Lower leg skin (tissue), 4 donors: ENCODE data around the gene INTS6L. TPM values are rescaled to one million over a fixed set of nuclear protein-coding genes. Genes with fewer than 3 reads are reported as not detected.
"Not testable (repeated sequence)": the region's sequence is repeated elsewhere in the genome, so short reads cannot be mapped to it uniquely, and the experiment has no call there.

Experiments
- DNase-seq, 2 donors: peaks; one replicate each; pipeline ENCODE4 v3.0.0-alpha.2; 2019; ENCODE audit warnings: low spot score in 2 of 2
- H3K4me3 ChIP-seq: fragments of 200-600 bp; sonication (generic); 2 replicates; pipeline ENCODE4 v1.5.1; 2017; ENCODE audit warnings: mild to moderate bottlenecking, low read depth; ENCODE audit not compliant: poor library complexity, severe bottlenecking
- POLR2A ChIP-seq, 2 donors: fragments of 450-650 bp; IDR thresholded peaks; one replicate each; pipeline ENCODE4 v1.6.1; 2016 to 2017; ENCODE audit warnings: antibody characterized with exemption in 2 of 2, mild to moderate bottlenecking in 1 of 2, moderate library complexity in 1 of 2
- WGBS, 2 donors: methylation state at CpG; one replicate each; pipeline ENCODE4 v1.1.5; 2018; 5-methylcytosine and 5-hydroxymethylcytosine counted together
- intact Hi-C: fragments of 100-400 bp; cut with DNase I; formaldehyde crosslinking; loops from one replicate; pipeline ENCODE4 v1.15.0; 2023; ENCODE audit warnings: low total_unique reads
- total RNA-seq, 4 donors: library from RNA; depleted of rRNA; stranded (reverse); fragments of >200 nt; gene quantifications; one replicate each; pipeline ENCODE4 v1.1.0, GENCODE V29; 2016
- TF ChIP-seq, protein P1 (sequence below), 3 donors: fragments of 450-650 bp; IDR thresholded peaks; one replicate each; pipeline ENCODE4 v1.5.1; 2016; ENCODE audit warnings: antibody characterized with exemption in 3 of 3, mild to moderate bottlenecking in 3 of 3, moderate library complexity in 2 of 3

Gene INTS6L
- total RNA-seq, 4 donors from 2014 or later: 7.4 to 10.8 (median 9.0) TPM

DNA sequence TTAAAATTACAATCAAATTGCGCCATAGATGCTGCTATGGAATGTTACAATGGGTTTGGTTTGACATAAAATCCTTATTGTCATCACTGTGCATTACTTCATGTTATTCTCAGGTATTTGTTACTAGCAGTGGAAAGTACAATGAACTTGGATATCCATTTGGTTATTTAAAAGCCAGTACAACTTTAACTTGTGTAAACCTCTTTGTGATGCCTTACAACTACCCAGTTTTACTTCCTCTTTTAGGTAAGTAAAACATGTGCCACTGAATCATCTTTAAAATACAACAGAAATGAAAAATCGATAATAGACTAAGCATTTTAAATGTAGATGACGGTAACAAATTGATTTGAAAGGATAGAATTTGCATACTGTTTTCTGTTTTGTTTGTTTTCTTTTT, 35.6 kb downstream of the INTS6L start:
- WGBS, 2 donors: 68 to 85% methylated on average over 3 of the region's 3 CpGs
- intact Hi-C loops: no loop called here
- TF ChIP-seq POLR2A (IDR thresholded peaks at IDR 0.05): no peak
- TF ChIP-seq, protein P1, sequence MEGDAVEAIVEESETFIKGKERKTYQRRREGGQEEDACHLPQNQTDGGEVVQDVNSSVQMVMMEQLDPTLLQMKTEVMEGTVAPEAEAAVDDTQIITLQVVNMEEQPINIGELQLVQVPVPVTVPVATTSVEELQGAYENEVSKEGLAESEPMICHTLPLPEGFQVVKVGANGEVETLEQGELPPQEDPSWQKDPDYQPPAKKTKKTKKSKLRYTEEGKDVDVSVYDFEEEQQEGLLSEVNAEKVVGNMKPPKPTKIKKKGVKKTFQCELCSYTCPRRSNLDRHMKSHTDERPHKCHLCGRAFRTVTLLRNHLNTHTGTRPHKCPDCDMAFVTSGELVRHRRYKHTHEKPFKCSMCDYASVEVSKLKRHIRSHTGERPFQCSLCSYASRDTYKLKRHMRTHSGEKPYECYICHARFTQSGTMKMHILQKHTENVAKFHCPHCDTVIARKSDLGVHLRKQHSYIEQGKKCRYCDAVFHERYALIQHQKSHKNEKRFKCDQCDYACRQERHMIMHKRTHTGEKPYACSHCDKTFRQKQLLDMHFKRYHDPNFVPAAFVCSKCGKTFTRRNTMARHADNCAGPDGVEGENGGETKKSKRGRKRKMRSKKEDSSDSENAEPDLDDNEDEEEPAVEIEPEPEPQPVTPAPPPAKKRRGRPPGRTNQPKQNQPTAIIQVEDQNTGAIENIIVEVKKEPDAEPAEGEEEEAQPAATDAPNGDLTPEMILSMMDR (IDR thresholded peaks at IDR 0.05): no peak
- DNase-seq: no peak
- no peak overlapping the region for H3K4me3 ChIP-seq

DNA sequence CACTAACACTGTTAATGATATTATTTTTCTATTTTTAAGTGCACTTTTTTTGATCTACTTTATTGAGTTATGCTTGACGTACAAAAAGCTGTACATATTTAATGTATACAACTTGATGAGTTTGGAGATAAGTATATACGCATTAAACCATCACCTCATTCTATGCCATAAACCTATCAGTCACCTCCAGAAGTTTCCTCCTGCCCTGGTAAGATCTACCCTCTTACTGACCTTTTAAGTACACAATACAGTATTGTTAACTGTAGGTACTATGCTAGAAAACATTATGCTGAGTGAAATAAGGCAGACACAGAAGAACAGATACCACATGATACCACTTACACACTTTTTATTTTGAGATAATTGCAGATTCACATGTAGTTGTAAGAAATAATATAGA, 36.9 kb downstream of the INTS6L start:
- WGBS, 2 donors: 86 to 100% methylated on average over 2 of the region's 2 CpGs

DNA sequence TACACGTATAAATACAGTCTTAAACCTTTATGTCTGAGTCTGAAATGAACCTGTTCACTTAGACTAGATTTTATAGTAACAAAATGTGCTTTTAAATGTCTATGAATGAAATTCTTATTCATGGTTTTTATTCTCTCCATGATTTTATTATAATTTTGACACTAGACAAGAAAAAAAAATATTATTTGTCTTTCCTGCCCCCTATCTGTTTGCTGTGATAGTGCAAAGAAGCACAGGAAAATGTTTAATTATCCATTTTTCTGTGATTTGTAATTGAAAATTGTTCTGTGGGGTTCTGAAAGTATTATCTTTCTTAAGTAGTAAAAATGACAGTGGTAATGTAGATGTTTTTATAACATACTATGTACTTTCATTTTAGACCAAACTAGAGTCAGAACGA, 52.0 kb downstream of the INTS6L start:
- DNase-seq: no peak
- H3K4me3 ChIP-seq: no peak overlapping the region
- TF ChIP-seq POLR2A (IDR thresholded peaks at IDR 0.05): no peak
- TF ChIP-seq, protein P1 (IDR thresholded peaks at IDR 0.05): no peak
- intact Hi-C loops: no loop called here
- 73 to 89% methylated on average over 2 of the region's 2 CpGs for WGBS, 2 donors

More for the DNA sequence above, 36.9 kb downstream of the INTS6L start:
- intact Hi-C loops: no loop called here
- H3K4me3 ChIP-seq: no peak overlapping the region
- DNase-seq: no peak
- TF ChIP-seq, protein P1 (IDR thresholded peaks at IDR 0.05): no peak
- TF ChIP-seq POLR2A (IDR thresholded peaks at IDR 0.05): no peak

DNA sequence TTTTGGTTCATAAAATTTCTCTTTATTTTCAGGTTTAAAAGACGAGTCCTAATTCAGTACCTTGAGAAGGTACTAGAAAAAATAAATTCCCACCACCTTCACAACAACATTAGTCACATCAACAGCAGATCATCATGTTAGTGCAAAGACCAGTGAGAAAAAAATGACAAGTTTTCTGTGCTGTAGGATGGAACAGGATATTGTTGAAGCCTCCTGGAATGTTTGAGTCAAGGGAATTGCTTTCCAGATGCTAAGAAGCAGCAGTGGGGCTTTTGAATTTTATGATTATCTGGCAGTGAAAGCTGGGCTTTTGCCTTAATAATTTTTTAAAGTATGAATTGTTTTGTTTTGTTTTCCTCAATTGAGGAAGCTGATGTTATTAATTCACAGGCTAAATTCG, 61.0 kb downstream of the INTS6L start:
- TF ChIP-seq, protein P1 (IDR thresholded peaks at IDR 0.05): no peak
- no peak for TF ChIP-seq POLR2A (IDR thresholded peaks at IDR 0.05)
- no peak for DNase-seq
- intact Hi-C loops: no loop called here
- WGBS, 2 donors: 58 to 72% methylated on average over 2 of the region's 2 CpGs
- no peak overlapping the region for H3K4me3 ChIP-seq

DNA sequence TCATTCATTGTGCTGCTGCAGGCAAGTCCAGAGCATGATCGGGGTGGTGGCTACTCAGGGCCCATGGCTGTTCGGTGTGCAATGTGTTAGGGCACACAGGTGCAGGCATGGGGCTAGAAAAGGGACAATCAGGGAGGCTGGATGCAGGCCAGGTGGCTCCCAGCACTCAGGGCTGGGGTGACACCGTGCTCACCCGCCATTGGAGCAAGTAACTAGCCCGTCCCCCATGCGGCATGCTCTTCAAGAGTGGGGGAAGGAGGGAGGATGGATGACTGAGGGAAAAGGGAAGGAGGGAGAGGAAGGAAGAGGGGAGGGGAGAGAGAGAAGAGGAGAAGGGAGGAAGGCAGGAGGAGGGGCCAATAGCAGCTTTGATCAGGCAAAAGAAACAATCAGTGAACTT, 64.7 kb downstream of the INTS6L start:
- intact Hi-C loops: loop anchor here (5.0 kb wide), 1 partner anchor 1392 kb away; no protein-coding TSS in a partner anchor
- WGBS, 2 donors: 72 to 86% methylated on average over 6 of the region's 6 CpGs
- H3K4me3 ChIP-seq: no peak overlapping the region
- TF ChIP-seq, protein P1 (IDR thresholded peaks at IDR 0.05): no peak
- no peak for TF ChIP-seq POLR2A (IDR thresholded peaks at IDR 0.05)
- no peak for DNase-seq

DNA sequence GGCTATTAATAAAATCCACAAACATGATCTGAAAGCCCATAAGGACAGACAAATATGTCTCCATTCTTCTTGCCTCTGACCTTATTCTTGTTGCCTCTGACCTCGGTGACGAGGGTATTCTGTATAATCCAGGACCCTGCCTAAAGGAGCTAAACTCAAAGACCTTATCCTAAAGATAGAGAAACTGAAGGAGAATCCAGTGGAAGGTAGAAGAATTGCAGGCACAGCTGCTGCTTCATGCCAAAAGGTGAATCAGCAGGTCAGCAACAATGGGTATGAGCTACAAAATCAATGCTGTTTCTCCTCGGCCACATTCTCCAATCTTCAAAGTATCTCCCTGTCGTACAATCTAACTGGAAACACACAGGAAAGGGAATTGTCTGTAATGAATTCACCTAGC, 71.4 kb downstream of the INTS6L start:
- DNase-seq: no peak
- intact Hi-C loops: no loop called here
- WGBS, 2 donors: 74 to 76% methylated on average over 4 of the region's 4 CpGs
- no peak for TF ChIP-seq POLR2A (IDR thresholded peaks at IDR 0.05)
- TF ChIP-seq, protein P1 (IDR thresholded peaks at IDR 0.05): no peak
- H3K4me3 ChIP-seq: no peak overlapping the region

DNA sequence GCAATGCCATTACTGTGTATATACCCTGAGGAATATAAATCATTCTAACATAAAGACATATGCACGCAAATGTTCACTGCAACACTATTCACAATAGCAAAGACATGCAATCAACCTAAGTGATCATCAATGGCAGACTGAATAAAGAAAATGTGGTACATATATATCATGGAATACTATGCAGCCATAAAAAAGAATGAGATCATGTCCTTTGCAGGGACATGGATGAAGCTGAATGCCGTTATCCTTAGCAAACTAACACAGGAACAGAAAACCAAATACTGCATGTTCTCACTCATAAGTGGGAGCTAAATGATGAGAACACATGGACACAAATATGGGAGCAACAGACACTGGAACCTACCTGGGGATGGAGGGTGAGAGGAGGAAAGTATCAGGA, 73.6 kb downstream of the INTS6L start:
- 89 to 96% methylated on average over 2 of the region's 2 CpGs for WGBS, 2 donors

DNA sequence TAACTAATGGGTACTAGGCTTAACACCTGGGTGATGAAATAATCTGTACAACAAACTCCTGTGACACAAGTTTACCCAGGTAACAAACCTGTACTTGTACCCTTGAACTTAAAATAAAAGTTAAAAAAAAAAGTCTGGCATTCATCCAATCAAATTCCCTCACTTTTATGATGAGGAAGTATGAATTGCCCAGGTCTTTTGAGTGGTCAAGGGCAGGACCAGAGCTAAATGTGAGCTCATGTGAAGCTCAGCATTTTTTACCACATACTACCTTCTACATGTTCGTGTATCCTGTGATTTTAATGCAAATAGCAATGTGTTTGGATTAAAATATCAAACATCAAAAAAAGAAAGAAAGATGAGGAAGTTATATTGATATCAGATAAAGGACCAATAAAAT, 74.0 kb downstream of the INTS6L start:
- intact Hi-C loops, DNase-seq, H3K4me3 ChIP-seq: not testable (repeated sequence)
- WGBS, 2 donors: 71 to 81% methylated on average over 1 of the region's 1 CpG

More for the DNA sequence above, 73.6 kb downstream of the INTS6L start:
- DNase-seq, intact Hi-C loops, H3K4me3 ChIP-seq: not testable (repeated sequence)
